GM21390 (cell line): Measurements from ENCODE around the gene KIF26B.
"Not testable (repeated sequence)": the region's sequence is repeated elsewhere in the genome, so short reads cannot be mapped to it uniquely, and the experiment has no call there.

Source experiments
- ATAC-seq: cut with Tn5 transposase; IDR thresholded peaks from one replicate; pipeline ENCODE4 v1.9.1; 2021; ENCODE audit not compliant: unreplicated experiment

The KIF26B gene

DNA sequence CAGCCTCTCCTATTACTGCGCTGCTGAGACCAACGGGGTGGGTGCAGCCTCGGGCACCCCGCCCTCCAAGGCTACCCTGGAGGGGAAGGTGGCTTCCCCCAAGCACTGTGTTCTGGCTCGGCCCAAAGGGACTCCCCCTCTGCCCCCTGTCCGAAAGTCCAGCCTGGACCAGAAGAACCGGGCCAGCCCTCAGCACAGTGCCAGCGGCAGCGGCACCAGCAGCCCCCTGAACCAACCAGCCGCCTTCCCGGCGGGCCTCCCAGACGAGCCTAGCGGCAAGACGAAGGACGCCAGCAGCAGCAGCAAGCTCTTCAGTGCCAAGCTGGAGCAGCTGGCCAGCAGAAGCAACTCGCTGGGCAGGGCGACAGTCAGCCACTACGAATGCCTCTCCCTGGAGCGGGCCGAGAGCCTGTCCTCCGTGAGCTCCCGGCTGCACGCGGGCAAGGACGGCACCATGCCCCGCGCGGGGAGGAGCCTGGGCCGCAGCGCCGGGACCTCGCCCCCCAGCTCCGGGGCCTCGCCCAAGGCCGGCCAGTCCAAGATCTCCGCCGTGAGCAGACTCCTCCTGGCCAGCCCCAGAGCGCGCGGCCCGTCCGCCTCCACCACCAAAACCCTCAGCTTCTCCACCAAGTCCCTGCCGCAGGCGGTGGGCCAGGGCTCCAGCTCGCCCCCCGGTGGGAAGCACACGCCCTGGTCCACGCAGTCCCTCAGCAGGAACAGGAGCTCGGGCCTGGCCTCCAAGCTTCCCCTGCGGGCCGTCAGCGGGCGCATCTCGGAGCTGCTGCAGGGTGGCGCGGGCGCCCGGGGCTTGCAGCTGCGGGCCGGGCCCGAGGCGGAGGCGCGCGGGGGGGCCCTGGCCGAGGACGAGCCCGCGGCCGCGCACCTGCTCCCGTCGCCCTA, 533.1 kb downstream of the KIF26B start:
- ATAC-seq = no peak

DNA sequence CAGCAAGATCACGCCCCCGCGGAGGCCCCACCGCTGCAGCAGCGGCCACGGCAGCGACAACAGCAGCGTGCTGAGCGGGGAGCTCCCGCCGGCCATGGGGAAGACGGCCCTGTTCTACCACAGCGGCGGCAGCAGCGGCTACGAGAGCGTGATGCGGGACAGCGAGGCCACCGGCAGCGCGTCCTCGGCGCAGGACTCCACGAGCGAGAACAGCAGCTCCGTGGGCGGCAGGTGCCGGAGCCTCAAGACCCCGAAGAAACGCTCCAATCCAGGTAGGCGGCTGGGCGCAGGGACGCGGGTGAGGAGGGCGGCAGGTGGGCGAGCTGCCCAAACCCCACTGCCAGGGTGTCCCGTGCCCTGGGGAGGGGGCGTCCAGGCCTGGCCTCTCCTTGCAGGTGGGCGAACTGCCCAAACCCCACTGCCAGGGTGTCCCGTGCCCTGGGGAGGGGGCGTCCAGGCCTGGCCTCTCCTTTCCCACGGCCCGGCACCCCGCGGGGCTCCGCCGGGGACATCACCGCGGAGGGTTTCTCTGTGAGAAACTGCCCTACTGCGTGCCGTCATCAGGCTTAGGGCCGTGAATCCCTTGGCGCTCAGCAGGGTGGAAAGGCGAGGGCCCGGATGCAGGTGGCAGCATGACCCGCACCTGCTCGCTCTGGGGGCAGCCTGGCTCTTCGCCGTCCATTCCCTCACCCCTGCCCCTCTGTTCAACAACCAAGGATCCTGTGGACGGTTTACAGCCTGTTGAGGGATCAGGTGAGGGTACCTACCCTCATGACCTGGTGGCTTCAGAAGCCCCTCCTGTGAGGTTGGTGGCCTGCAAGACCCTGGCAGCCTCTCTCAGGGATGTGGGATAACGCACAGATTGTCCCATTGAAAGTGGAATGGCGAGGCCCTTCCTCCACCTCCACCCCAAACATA, 534.0 kb downstream of the KIF26B start:
- no peak for ATAC-seq

DNA sequence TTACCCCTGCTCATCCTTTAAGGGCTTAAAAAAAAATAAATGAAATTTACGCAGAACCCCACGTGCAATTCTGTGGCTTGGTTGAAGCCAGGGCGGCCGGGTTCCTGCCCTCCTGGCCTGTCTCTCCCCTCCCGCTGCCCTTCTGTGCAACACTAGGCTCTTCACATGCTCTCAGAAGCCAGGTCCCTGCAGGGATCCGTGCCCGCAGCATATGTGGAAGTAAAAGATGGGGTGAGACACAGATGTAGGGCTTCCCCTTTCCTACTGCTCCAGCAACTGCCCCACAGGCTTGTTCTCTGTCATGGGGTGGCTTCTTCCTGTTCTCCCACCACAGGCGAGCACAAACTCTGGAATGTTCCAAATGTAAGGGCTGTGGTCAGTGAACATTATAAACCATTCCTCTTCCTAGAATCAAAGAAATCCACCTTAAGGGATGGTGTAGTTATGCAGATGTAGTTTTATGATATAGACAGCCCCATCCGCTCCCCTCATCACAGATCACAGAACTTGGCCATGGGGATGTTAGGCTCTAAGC, 535.4 kb downstream of the KIF26B start:
- no peak for ATAC-seq

DNA sequence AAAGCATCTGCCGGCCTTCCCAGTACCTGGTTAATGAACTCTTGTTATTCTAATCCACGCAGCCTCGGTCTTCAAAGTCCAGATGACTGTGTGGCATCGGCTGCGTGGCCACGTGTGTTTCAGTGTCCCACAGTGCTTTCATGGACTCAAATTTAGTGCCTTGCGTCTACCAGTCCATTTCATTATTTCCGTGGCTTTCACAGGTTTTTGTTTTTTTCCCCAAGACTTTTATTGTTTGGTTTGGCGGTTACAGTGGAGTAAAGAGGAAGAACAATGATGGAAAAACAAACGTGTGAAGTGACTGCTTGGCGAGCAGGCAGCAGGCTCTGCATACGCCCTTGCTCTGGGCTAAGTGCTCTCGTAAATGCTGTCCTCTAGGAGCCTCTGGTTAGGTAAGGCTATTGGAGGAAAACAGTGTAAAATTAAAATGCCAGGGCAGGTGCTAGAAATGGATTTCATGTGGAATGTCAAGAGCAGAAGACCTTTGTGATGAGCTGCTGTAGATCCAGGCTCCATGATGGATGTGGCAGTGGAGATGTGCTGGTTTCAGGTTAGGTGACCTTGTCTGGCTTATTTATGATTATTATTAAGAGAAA, 536.3 kb downstream of the KIF26B start:
- ATAC-seq = no peak

DNA sequence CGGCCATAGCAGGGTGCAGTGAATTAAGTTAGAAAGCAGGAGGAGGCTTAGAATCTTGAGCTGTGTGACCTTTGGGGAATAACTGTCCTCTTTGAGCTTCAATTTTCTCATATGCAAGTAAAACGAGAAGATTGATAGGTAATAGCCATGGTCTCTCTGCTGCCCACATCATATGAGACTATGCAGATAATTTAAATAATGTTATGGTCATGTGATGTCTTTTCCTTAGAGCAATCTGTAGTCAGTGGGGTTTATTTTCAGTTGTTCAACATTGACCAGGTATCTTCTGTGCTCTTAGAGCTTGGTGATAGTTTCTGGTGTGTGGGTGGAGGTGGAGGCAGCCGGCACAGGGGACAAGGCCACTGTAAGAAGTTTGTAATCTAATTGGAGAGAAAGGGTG, 537.1 kb downstream of the KIF26B start:
- ATAC-seq = no peak

DNA sequence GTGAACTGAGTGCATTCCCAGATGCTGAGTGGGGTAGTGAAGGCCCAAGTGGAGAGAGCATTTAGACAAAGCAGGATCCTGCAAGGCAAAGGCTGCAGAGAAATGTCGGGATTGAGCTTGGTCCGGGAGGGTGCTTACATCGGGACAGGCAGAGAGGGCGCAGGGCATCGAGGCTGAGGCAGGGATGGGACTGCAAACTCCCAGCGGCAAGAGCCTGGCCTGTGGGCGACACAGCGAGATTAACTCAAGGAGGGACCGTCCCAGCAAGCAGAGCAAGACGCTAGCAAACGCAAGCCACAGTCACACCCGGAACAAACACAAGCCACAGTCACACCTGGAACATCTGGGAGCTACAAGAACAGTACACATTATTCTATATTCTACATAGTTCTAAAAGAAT, 537.5 kb downstream of the KIF26B start:
- no peak for ATAC-seq

DNA sequence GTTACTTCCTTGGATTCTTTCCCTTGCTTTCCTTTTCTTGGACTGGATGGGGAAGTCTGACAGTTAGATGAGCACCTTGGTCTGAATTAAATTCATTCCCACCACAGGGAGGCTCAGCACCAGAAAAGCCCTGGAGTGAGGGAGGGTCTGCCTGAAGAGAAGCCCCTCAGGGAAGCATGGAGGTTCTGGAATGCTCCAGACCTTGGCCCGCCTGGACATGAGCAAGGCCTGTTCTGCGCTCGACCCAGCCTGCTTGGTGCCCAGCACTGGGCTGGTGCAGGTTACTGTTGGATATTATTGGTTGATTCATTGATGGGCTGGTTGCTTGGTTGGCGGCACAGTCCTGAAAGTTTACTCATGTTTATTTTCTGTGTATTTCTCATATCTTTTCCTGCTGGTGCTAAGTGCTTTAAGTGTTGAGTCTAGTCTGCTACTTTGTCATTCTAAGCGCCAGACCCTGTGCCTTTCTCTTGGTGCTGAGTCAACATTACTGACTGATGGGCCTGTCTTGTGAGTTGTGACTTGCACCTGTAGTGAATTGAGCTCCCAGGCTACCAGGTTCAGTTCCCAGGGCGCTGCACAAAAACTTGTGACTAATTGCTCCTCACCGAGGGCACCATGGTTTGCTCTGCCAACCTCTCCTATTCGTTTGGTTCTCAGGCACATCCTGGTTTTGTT, 538.5 kb downstream of the KIF26B start:
- ATAC-seq = no peak

DNA sequence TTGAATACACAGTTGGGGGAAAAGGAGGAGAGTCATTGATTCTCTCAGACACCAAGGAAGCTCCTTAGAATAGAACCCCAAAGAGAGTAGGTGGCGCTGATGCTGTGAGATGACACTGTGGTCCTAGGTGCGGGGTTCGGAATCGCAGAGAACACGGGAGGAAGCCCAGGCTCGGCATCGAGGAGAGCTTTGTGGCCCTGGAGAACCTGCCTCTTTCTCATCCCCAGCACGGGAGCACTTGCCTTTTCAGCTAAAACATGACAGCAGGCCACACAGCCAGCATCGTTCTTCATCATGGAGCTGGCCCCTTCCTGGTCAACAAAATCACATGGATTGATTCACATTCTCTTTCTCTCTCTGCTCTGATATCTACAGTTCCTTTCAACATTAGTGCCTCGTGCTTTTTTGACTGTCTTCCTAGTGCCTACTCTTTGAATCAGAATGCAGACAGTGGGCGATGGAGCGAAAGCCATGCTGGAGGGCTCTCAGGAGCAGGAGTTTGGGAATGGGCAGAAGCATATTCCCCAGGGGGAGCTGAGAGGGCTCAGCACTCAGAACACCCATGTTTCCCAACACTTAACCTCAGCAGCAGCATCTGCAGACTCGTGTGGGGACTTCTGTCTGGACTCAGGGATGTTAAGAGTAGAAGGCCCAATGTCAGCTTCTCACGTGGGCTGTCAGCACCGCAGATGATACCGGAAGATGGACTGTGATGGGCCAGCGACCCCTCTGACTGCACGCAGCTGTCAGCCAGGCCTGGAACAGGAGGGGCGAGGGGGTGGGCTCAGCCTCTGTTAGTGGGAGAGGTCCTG, 539.4 kb downstream of the KIF26B start:
- ATAC-seq = no peak

DNA sequence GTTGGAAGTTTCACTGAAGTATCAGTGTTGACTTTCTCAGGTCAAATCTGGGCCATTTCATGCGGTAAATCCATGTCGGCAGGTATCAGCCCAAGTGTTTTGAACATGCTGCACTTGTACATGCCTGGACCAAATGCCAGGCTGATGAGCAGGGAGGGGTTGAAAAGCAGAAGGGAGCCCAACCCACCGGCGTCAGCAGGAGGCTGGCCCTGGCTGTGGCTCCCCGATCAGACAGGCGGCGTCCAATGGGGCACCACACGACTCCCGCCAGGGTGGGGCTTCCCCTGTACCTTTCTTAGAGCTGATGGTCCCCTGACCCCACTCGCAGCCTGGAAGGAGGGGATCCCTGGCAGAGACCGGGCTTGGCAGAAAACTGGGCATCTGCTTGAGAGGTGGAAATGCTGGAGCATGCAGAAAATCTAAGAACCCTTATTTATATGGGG, 540.0 kb downstream of the KIF26B start:
- ATAC-seq = no peak

DNA sequence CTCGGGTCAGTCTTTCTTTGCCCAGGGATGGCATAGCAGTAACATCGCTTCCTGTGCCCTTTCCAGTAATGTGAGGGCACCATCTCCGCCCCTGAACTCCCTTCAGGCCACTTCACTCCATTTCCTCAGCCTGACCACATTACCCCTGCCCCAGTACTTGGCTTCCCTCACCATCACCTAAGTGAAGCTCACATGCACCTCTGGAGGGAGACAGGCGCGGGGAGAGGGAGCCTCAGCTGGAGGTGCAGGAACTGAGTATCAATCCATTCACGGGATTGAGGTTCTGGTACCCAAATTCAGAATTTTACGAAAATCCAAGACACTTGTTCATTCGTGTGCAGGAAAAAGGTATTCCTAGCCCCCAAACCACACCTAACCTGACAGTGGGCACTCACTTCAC, 540.4 kb downstream of the KIF26B start:
- no peak for ATAC-seq

DNA sequence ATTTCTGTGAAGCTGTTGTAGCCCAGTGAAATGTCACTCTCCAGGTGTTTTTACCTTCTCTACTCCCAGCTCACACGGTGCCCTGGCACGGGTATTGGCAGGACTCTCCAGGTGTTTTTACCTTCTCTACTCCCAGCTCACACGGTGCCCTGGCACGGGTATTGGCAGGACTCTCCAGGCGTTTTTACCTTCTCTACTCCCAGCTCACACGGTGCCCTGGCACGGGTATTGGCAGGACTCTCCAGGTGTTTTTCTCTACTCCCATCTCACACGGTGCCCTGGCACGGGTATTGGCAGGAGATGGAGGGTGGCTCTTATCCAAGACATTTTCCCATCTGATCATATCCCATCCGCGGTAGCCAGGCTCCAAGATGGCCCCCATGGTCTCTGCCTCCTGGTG, 540.9 kb downstream of the KIF26B start:
- ATAC-seq = not testable (repeated sequence)

DNA sequence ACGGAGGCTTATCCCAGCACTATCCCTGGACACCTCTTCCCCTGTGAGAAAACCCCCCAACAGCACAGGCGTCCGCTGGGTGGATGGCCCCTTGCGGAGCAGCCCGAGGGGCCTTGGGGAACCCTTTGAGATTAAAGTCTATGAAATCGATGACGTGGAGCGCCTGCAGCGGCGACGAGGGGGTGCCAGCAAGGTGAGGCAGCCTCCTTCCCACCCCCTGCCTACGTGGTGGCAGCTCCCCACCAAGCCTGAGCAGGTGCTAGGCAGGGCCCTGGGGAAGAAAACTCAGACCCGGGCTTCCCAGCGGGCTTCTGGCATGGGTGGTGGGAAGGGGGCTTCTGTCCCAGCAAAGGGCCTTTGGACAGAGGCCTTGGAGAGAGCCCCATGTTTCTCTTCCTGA, 543.3 kb downstream of the KIF26B start:
- ATAC-seq = no peak

DNA sequence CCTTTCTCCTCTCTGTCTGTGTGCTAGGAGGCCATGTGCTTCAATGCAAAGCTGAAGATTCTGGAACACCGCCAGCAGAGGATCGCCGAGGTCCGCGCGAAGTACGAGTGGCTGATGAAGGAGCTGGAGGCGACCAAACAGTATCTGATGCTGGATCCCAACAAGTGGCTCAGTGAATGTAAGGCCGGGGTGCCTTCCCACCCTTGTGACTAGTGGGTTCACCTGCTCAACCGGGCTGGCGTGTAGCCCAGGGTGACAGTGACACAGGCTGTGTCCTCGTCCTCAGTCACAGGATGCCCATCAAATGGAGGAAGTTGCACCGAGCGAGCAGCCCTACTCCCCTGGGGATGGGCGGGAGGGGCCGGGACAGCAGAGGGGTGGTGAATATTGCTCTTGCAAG, 544.1 kb downstream of the KIF26B start:
- no peak for ATAC-seq

DNA sequence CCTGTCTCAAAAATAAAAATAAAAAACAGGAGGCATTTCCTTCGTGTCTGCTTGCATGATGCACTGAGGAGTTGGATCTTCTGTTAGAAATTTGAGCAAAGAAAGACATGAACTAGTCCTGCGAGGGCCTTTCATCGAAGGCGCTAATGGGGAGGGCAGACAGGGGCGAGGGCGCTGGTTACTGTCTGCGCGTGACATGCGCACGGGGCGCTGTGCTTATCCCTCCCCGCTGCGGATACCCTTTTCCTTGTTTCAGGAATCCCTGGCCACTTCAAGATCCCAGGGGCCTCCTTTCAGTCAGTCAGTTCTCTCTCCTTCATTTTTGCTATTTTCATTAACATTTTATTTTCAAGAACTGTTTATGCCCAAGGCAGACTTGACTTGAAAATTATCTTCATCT, 545.8 kb downstream of the KIF26B start:
- no peak for ATAC-seq

DNA sequence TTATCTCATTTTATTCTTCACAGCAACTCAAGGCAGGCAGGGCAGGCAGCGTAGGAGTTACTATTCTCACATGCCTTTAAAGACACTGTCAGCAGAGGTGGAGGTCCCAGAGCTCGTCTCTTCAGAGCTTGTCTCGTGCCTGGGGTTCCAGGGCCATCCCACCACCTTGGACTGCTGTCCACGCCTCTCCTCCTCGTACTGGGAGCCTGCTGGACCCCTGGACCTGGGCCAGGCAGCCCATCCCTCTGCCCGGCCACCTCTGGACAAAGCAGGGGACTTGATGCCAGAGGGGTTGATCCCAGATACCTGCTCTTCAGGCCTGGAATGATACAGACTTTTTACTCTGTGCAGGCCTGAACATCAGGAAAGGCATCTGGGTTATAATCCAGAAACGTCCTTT, 546.8 kb downstream of the KIF26B start:
- no peak for ATAC-seq

DNA sequence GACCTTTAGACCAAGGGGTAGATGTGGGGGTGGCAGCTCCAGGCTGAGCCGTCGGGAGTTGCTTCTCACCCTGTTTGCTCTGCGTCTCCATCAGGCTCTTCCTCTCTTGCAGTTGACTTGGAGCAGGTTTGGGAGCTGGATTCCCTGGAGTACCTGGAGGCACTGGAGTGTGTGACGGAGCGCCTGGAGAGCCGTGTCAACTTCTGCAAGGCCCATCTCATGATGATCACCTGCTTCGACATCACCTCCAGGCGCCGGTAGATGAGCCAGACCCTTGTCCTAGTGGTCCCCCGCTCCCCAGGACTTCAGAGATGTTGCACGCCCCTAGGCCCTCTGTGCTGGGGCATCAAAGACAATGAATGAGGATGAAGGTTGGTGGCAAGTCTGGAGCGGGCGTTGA, 547.6 kb downstream of the KIF26B start:
- ATAC-seq = no peak

DNA sequence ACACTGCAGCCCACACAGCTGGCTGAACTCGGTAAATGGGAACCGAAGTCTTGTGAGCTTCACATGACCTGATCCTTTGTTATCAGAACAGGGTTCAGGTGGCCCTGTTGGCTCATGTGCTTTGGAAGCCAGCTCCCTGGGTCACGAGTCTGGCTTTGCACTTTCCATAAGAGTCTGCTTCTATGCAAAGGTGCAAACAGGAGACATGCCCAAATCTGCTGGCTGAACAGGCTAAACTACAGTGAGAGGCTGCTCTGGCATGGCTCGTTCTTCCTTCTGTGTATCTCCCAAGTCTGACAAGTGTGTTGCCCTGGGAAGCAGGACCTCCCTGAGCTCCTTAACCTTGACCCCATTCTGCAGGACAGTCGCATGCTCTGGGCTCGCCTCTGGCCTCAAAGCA, 549.6 kb downstream of the KIF26B start:
- no peak for ATAC-seq

DNA sequence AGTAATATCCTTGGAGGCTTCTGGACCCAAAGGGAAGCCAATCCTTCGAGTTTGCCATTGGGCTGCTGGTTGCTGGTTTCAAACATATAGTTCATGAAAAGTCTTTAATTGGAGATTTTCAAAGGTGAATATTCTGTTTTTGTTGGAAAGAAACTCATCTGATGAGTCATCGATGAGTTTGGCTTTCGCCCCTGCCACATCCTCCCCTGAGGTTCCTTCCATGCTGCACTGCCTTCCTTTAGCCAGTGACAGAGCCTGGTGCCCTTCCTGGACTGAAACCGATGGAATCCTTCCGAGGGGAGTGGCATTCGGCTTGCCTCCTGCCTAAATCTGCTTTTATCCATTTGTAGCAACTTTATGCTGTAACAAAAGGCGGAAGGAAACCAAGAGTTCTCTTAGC, 550.0 kb downstream of the KIF26B start:
- ATAC-seq = no peak

DNA sequence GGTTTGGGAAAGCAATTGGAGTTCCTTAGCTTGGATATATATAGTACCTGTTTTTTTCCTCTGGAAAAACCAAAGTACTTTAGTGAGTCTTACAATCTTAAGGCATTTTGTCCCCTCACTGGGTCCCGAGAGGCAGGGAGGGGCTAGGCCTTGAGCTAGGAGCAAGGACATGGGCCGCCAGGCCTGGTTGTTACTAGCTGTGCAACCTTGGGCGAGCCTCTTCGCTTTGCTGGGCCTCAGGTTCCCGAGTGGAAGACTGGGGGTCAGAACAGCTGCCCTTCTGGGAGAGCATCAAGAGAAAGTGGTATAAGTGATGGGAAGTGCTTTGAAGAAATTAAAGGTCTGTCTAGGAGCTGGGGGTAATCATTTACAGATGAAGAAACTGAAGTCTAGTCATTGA, 553.2 kb downstream of the KIF26B start:
- no peak for ATAC-seq
